HepG2 (cell line): Measurements from ENCODE around the gene ETFB. TPM values are rescaled to one million over a fixed set of nuclear protein-coding genes. Genes with fewer than 3 reads are reported as not detected.

Source experiments
- ETV5 ChIP-seq: IDR thresholded peaks from 2 replicates; pipeline ENCODE4 v1.6.1; 2018; ENCODE audit warnings: missing biosample characterization, missing genetic modification reagents, inconsistent platforms, borderline replicate concordance
- HDAC1 ChIP-seq: sonication (generic); formaldehyde crosslinking; IDR thresholded peaks from 2 replicates; pipeline ENCODE4 v1.5.1; 2020; ENCODE audit warnings: mild to moderate bottlenecking, missing genetic modification reagents
- PHF20 ChIP-seq: sonication (generic); formaldehyde crosslinking; IDR thresholded peaks from 2 replicates; pipeline ENCODE4 v1.5.0; 2020; ENCODE audit warnings: mild to moderate bottlenecking, missing genetic modification reagents
- SIX1 ChIP-seq: sonication (generic); formaldehyde crosslinking; IDR thresholded peaks from 2 replicates; pipeline ENCODE4 v1.4.0; 2020; ENCODE audit warnings: missing genetic modification reagents, borderline replicate concordance
- SMAD1 ChIP-seq: sonication (generic); formaldehyde crosslinking; IDR thresholded peaks from 2 replicates; pipeline ENCODE4 v1.4.0; 2020; ENCODE audit warnings: missing genetic modification reagents, low read depth, mild to moderate bottlenecking, borderline replicate concordance
- SMC3 ChIP-seq: IDR thresholded peaks from 2 replicates; pipeline ENCODE4 v1.6.1; 2011; ENCODE audit warnings: low read length, improper control_type of control experiment
- TRIM24 ChIP-seq: sonication (generic); formaldehyde crosslinking; IDR thresholded peaks from 2 replicates; pipeline ENCODE4 v1.8.0; 2022; ENCODE audit warnings: mild to moderate bottlenecking, missing genetic modification reagents
- WIZ ChIP-seq: sonication (generic); formaldehyde crosslinking; IDR thresholded peaks from 2 replicates; pipeline ENCODE4 v1.5.1; 2020; ENCODE audit warnings: mild to moderate bottlenecking, missing genetic modification reagents
- XBP1 ChIP-seq: sonication (generic); formaldehyde crosslinking; IDR thresholded peaks from 2 replicates; pipeline ENCODE4 v1.5.0; 2020; ENCODE audit warnings: missing genetic modification reagents
- ZBTB7A ChIP-seq: sonication (generic); formaldehyde crosslinking; IDR thresholded peaks from 2 replicates; pipeline ENCODE4 v1.8.0; 2022; ENCODE audit warnings: mild to moderate bottlenecking, missing genetic modification reagents
- ZNF260 ChIP-seq: sonication (generic); formaldehyde crosslinking; IDR thresholded peaks from 2 replicates; pipeline ENCODE4 v1.4.0; 2020; ENCODE audit warnings: missing genetic modification reagents, low read depth, mild to moderate bottlenecking, borderline replicate concordance
- ZNF546 ChIP-seq: sonication (generic); formaldehyde crosslinking; conservative IDR thresholded peaks from 2 replicates; pipeline ENCODE4 v1.8.1; 2023; ENCODE audit warnings: mild to moderate bottlenecking, missing genetic modification reagents
- ZNF552 ChIP-seq: sonication (generic); formaldehyde crosslinking; IDR thresholded peaks from 2 replicates; pipeline ENCODE4 v1.9.0; 2022; ENCODE audit warnings: missing genetic modification reagents, mild to moderate bottlenecking, borderline replicate concordance
- ZNF589 ChIP-seq: sonication (generic); formaldehyde crosslinking; conservative IDR thresholded peaks from 2 replicates; pipeline ENCODE4 v1.8.0; 2022; ENCODE audit warnings: mild to moderate bottlenecking, moderate library complexity, missing genetic modification reagents
- ZNF883 ChIP-seq: sonication (generic); formaldehyde crosslinking; IDR thresholded peaks from 2 replicates; pipeline ENCODE4 v1.5.1; 2020; ENCODE audit warnings: mild to moderate bottlenecking, missing genetic modification reagents; ENCODE audit errors: not compliant biosample characterization
- polyA plus RNA-seq, 8 experiments: library from polyadenylated mRNA; depleted of rRNA in 3 of 8; stranded (reverse) in 7 of 8; unstranded in 1 of 8; fragments of >200 nt; fragmentation: Illumina TruSeq in 4 of 8; extraction: Trizol in 4 of 8; gene quantifications; 2 replicates each; pipeline versions ENCODE4 v1.2.1 to v1.2.3, GENCODE V29; 2011 to 2016; ENCODE audit warnings: low read depth in 4 of 8, missing spikeins in 1 of 8, mixed read lengths in 1 of 8; ENCODE audit not compliant: insufficient read depth in 1 of 8
- total RNA-seq, 5 experiments: library from RNA; depleted of rRNA; stranded (reverse); fragments of >200 nt; fragmentation: Illumina TruSeq; extraction: Trizol; gene quantifications; 2 replicates each; pipeline ENCODE4 v1.2.3, GENCODE V29; 2016; ENCODE audit warnings: low read depth in 1 of 5
- TF ChIP-seq, protein P1 (sequence below): sonication (generic); formaldehyde crosslinking; IDR thresholded peaks from 2 replicates; pipeline ENCODE4 v1.8.0; 2022; ENCODE audit warnings: missing genetic modification reagents, mild to moderate bottlenecking, borderline replicate concordance
- TF ChIP-seq, protein P2 (sequence below): sonication (generic); formaldehyde crosslinking; IDR thresholded peaks from 2 replicates; pipeline ENCODE4 v1.4.0; 2020; ENCODE audit warnings: mild to moderate bottlenecking, missing genetic modification reagents
- TF ChIP-seq, protein P3 (sequence below): sonication (generic); formaldehyde crosslinking; IDR thresholded peaks from 2 replicates; pipeline ENCODE4 v1.4.0; 2020; ENCODE audit warnings: missing genetic modification reagents
- TF ChIP-seq, protein P4 (sequence below): sonication (generic); formaldehyde crosslinking; conservative IDR thresholded peaks from 2 replicates; pipeline ENCODE4 v1.8.1; 2023; ENCODE audit warnings: missing genetic modification reagents
- TF ChIP-seq, protein P5 (sequence below): sonication (generic); formaldehyde crosslinking; IDR thresholded peaks from 2 replicates; pipeline ENCODE4 v1.4.0; 2020; ENCODE audit warnings: mild to moderate bottlenecking, missing genetic modification reagents
- TF ChIP-seq, protein P6 (sequence below): sonication (generic); formaldehyde crosslinking; IDR thresholded peaks from 2 replicates; pipeline ENCODE4 v1.8.0; 2023; ENCODE audit warnings: mild to moderate bottlenecking, missing genetic modification reagents

ETFB gene
- total and polyA plus RNA-seq, 2 of the 13 experiments (the other 11 are each of a cell fraction or from before 2014, with no cell fraction given), result 678 to 1,314 TPM

DNA sequence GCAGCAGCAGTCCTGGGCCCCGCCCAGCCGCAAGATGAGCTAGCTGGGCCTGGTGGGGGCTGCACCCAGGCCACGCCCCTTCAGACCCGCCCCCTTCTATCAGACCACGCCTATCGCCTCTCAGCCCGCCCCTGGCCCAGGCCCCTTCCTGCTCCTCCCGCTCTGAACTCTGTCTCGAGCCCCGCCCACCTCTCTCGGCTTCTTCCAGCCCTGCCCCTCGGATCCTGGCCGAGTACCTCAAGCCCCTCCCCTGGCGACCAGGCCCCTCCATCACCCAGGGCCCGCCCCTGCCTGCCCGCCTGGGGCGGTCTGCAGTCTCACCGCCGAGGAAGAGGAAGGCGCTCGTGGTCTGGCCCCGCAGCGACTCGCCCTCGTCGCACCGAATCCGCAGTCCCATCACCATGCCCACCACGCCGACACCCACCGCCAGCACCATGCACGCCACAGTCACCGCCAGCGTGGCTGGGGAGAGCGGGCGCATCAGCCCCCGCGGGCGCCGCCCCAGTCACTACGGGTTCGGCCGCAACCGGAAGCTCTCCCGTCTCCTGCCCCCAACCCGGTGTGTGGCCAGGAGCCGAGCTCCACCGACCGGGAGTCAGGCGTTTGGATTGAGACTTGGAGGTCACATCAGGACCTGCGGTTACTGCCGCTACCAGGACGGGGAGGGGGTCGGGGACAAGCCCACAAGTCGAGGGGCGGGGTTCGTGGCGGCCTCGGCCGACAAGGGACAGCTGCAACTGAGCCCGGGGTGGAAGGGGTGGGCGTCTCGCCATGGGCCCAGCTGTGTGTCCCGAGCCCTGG is 1.6 kb upstream of the ETFB start (continued):
- TF ChIP-seq, protein P1, sequence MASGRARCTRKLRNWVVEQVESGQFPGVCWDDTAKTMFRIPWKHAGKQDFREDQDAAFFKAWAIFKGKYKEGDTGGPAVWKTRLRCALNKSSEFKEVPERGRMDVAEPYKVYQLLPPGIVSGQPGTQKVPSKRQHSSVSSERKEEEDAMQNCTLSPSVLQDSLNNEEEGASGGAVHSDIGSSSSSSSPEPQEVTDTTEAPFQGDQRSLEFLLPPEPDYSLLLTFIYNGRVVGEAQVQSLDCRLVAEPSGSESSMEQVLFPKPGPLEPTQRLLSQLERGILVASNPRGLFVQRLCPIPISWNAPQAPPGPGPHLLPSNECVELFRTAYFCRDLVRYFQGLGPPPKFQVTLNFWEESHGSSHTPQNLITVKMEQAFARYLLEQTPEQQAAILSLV (CRISPR knock-in tag), result 0 out of 2 replicates have a peak, but pooled peaks have one; percentile 30
- TF ChIP-seq SMAD1 (CRISPR knock-in tag), result peak; percentile 38; the same call in 1 of the 2 replicates
- TF ChIP-seq SMC3, result no peak
- TF ChIP-seq, protein P2, sequence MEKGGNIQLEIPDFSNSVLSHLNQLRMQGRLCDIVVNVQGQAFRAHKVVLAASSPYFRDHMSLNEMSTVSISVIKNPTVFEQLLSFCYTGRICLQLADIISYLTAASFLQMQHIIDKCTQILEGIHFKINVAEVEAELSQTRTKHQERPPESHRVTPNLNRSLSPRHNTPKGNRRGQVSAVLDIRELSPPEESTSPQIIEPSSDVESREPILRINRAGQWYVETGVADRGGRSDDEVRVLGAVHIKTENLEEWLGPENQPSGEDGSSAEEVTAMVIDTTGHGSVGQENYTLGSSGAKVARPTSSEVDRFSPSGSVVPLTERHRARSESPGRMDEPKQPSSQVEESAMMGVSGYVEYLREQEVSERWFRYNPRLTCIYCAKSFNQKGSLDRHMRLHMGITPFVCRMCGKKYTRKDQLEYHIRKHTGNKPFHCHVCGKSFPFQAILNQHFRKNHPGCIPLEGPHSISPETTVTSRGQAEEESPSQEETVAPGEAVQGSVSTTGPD, result no peak
- peak; percentile 96 for TF ChIP-seq ZNF589 (CRISPR knock-in tag)
- no peak for TF ChIP-seq ZNF260 (CRISPR knock-in tag)
- TF ChIP-seq, protein P3, sequence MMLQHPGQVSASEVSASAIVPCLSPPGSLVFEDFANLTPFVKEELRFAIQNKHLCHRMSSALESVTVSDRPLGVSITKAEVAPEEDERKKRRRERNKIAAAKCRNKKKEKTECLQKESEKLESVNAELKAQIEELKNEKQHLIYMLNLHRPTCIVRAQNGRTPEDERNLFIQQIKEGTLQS (CRISPR knock-in tag), result no peak
- peak; percentile 76; the same call in 1 of the 2 replicates for TF ChIP-seq ZNF552 (CRISPR knock-in tag)
- no peak; the same call in 1 of the 2 replicates for TF ChIP-seq SIX1
- TF ChIP-seq HDAC1 (CRISPR knock-in tag), result peak; percentile 74; the same call in 1 of the 2 replicates
- TF ChIP-seq ZBTB7A, result peak; percentile 85; the same call in 1 of the 2 replicates
- TF ChIP-seq, protein P4, sequence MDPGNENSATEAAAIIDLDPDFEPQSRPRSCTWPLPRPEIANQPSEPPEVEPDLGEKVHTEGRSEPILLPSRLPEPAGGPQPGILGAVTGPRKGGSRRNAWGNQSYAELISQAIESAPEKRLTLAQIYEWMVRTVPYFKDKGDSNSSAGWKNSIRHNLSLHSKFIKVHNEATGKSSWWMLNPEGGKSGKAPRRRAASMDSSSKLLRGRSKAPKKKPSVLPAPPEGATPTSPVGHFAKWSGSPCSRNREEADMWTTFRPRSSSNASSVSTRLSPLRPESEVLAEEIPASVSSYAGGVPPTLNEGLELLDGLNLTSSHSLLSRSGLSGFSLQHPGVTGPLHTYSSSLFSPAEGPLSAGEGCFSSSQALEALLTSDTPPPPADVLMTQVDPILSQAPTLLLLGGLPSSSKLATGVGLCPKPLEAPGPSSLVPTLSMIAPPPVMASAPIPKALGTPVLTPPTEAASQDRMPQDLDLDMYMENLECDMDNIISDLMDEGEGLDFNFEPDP (CRISPR knock-in tag), result no peak
- TF ChIP-seq, protein P5, sequence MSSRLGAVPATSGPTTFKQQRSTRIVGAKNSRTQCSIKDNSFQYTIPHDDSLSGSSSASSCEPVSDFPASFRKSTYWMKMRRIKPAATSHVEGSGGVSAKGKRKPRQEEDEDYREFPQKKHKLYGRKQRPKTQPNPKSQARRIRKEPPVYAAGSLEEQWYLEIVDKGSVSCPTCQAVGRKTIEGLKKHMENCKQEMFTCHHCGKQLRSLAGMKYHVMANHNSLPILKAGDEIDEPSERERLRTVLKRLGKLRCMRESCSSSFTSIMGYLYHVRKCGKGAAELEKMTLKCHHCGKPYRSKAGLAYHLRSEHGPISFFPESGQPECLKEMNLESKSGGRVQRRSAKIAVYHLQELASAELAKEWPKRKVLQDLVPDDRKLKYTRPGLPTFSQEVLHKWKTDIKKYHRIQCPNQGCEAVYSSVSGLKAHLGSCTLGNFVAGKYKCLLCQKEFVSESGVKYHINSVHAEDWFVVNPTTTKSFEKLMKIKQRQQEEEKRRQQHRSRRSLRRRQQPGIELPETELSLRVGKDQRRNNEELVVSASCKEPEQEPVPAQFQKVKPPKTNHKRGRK (CRISPR knock-in tag), result no peak
- peak; percentile 71; the same call in 1 of the 2 replicates for TF ChIP-seq PHF20 (CRISPR knock-in tag)
- TF ChIP-seq, protein P6, sequence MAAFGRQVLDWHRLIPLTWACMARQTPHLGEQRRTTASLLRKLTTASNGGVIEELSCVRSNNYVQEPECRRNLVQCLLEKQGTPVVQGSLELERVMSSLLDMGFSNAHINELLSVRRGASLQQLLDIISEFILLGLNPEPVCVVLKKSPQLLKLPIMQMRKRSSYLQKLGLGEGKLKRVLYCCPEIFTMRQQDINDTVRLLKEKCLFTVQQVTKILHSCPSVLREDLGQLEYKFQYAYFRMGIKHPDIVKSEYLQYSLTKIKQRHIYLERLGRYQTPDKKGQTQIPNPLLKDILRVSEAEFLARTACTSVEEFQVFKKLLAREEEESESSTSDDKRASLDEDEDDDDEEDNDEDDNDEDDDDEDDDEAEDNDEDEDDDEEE (CRISPR knock-in tag), result peak; percentile 67; the same call in 1 of the 2 replicates
- TF ChIP-seq ZNF546 (CRISPR knock-in tag), result peak; percentile 62; the same call in 1 of the 2 replicates
- peak; percentile 82 for TF ChIP-seq ETV5 (CRISPR knock-in tag)
- TF ChIP-seq XBP1 (CRISPR knock-in tag), result no peak
- TF ChIP-seq WIZ, result no peak
- no peak for TF ChIP-seq TRIM24
- no peak for TF ChIP-seq ZNF883 (CRISPR knock-in tag)
